CD4-positive, alpha-beta T cell (primary cell): ENCODE measurements around the gene SNED1. TPM values are rescaled to one million over a fixed set of nuclear protein-coding genes. Genes with fewer than 3 reads are reported as not detected.
"Not testable (repeated sequence)": the region's sequence is repeated elsewhere in the genome, so short reads cannot be mapped to it uniquely, and the experiment has no call there.

Experiments used
- ATAC-seq: fragments of 200-7000 bp; cut with Tn5 transposase; one replicate; pipeline ENCODE4 v1.10.0; 2022; ENCODE audit warnings: mild to moderate bottlenecking; ENCODE audit not compliant: poor library complexity
- CTCF ChIA-PET: fragments of 350-600 bp; sonication (Branson Sonifier 250); formaldehyde crosslinking; loops from one replicate; lab custom pipeline; 2021; ENCODE audit warnings: antibody characterized with exemption, inconsistent platforms; lab: Charles Lee
- POLR2A ChIA-PET: fragments of 350-600 bp; sonication (Branson Sonifier 250); formaldehyde crosslinking; loops from one replicate; lab custom pipeline; 2021; ENCODE audit warnings: antibody characterized with exemption, inconsistent platforms; lab: Charles Lee
- DNase-seq, 14 experiments: peaks; one replicate each; pipeline ENCODE4 v3.0.0-alpha.2; 2013 to 2020; ENCODE audit warnings: mixed read lengths in 2 of 14
- H3K27ac ChIP-seq, 2 donors: one replicate each; pipeline versions ENCODE4 v1.5.1 to v1.7.0; 2013; ENCODE audit warnings: low read length in 2 of 2, low read depth in 1 of 2, mild to moderate bottlenecking in 1 of 2
- H3K27me3 ChIP-seq, 2 experiments: 1 replicate in 1 of 2; 2 replicates in 1 of 2; pipeline versions ENCODE4 v1.6.1 to v1.7.0; 2013; ENCODE audit warnings: low read length in 2 of 2, control low read depth in 1 of 2, mild to moderate bottlenecking in 1 of 2, moderate library complexity in 1 of 2; ENCODE audit not compliant: insufficient read depth in 2 of 2, control insufficient read depth in 1 of 2
- H3K36me3 ChIP-seq: one replicate; pipeline ENCODE4 v1.6.1; 2013; ENCODE audit warnings: low read length, control low read depth; ENCODE audit not compliant: insufficient read depth
- H3K4me1 ChIP-seq: one replicate; pipeline ENCODE4 v1.6.1; 2013; ENCODE audit warnings: low read length, control low read depth; ENCODE audit not compliant: insufficient read depth
- H3K4me3 ChIP-seq: one replicate; pipeline ENCODE4 v1.5.1; 2013; ENCODE audit warnings: mild to moderate bottlenecking, low read length, moderate library complexity
- H3K9me3 ChIP-seq, 2 experiments: 1 replicate in 1 of 2; 2 replicates in 1 of 2; pipeline versions ENCODE4 v1.6.1 to v1.7.0; 2013; ENCODE audit warnings: low read length in 2 of 2, mild to moderate bottlenecking in 2 of 2, control low read depth in 1 of 2, moderate library complexity in 1 of 2; ENCODE audit not compliant: control insufficient read depth in 1 of 2, insufficient read depth in 1 of 2
- H3K27ac Mint-ChIP-seq: one replicate; pipeline ENCODE4 v1.8.0; 2020; ENCODE audit warnings: mixed read lengths
- H3K27me3 Mint-ChIP-seq: one replicate; pipeline ENCODE4 v1.8.0; 2021; ENCODE audit warnings: mixed read lengths
- H3K36me3 Mint-ChIP-seq: one replicate; pipeline ENCODE4 v1.8.0; 2021; ENCODE audit warnings: low read depth, mixed read lengths
- H3K4me1 Mint-ChIP-seq: one replicate; pipeline ENCODE4 v1.8.0; 2021; ENCODE audit warnings: low read depth, mixed read lengths
- H3K4me3 Mint-ChIP-seq: one replicate; pipeline ENCODE4 v1.8.0; 2020; ENCODE audit warnings: mild to moderate bottlenecking, mixed read lengths
- H3K9me3 Mint-ChIP-seq: one replicate; pipeline ENCODE4 v1.8.0; 2020; ENCODE audit warnings: mixed read lengths
- CTCF ChIP-seq: fragments of 200-600 bp; IDR thresholded peaks from one replicate; pipeline ENCODE4 v1.8.0; 2022; ENCODE audit warnings: antibody characterized with exemption, mild to moderate bottlenecking
- intact Hi-C, 2 experiments: fragments of 100-400 bp; cut with DNase I in 1 of 2; cut with micrococcal nuclease in 1 of 2; formaldehyde crosslinking; loops; one replicate each; pipeline versions ENCODE4 v1.15.1 to v1.9.0; 2023 to 2025; cut with DNase I, micrococcal nuclease
- total RNA-seq, 174 experiments: library from RNA in 2 of 174; stranded (reverse) in 2 of 174; gene quantifications; one replicate each; pipeline ENCODE4 v1.2.3 and lab custom pipeline; 2021 to 2026

Gene SNED1
- total RNA-seq, 2 experiments from 2014 or later = 42.0 to 42.7 TPM

- H3K4me1 Mint-ChIP-seq = peaks cover 92% of the 10 kb centered on the region
- Histone ChIP-seq H3K27ac (no peak overlapping the region), H3K9me3 (no peaks in the 10 kb centered on the region), H3K4me1 (peaks cover 82% of the 10 kb centered on the region), H3K27me3 (no peaks in the 10 kb centered on the region), H3K36me3 (peaks cover 64% of the 10 kb centered on the region), H3K4me3 (no peak overlapping the region)
- DNase-seq (no peak), ATAC-seq (no peak)
- H3K27ac Mint-ChIP-seq = peak overlapping the region; percentile 95
- no peak for TF ChIP-seq CTCF
- no peaks in the 10 kb centered on the region for H3K9me3 Mint-ChIP-seq
- H3K27me3 Mint-ChIP-seq = no peaks in the 10 kb centered on the region
- ChIA-PET POLR2A (interaction anchor here (0.9 to 1.1 kb wide), 3 partner anchors 9 to 50 kb away, joined by 3 read pairs; partner anchors contain the start of gene PASK), CTCF (no interaction called here)
- H3K4me3 Mint-ChIP-seq = peak overlapping the region; percentile 62
- intact Hi-C loops = loop anchor here in 1 of 2 experiments (5.0 kb wide), 1 partner anchor 118 kb away; no protein-coding TSS in a partner anchor
- H3K36me3 Mint-ChIP-seq = peaks cover 83% of the 10 kb centered on the region
Measured at GRCh38 chr2:241099246-241099645, 100.8 kb downstream of the SNED1 start.

GRCh38 chr2:241102239-241102803 lies 103.9 kb downstream of the SNED1 start, which contains the start of gene MTERF4:
Gene MTERF4, minus strand, starts transcription at chr2:241102287. Its CDS starts 14 bp downstream, at chr2:241102273.
- Histone ChIP-seq H3K27ac (peak within 1 kb of the TSS; percentile 84 to 90), H3K4me3 (peak within 1 kb of the TSS; percentile 65), H3K9me3 (no peaks in the 10 kb centered on the region), H3K27me3 (no peaks in the 10 kb centered on the region), H3K36me3 (peaks cover 40% of the 10 kb centered on the region), H3K4me1 (peaks cover 80% of the 10 kb centered on the region)
- intact Hi-C loops = loop anchor here (1.0 to 10.0 kb wide), 6 partner anchors 46 to 518 kb away; partner anchors contain the start of genes CAPN10 (in 1 of the 2), HDLBP (in 1 of the 2), PASK (in 1 of the 2) and PPP1R7 (in 1 of the 2)
- Mint-ChIP-seq H3K27ac (peak within 1 kb of the TSS; percentile 95), H3K36me3 (peaks cover 53% of the 10 kb centered on the region), H3K4me1 (peaks cover 73% of the 10 kb centered on the region), H3K9me3 (no peaks in the 10 kb centered on the region), H3K27me3 (no peaks in the 10 kb centered on the region), H3K4me3 (peak within 1 kb of the TSS; percentile 95)
- POLR2A ChIA-PET = interaction anchor here (0.6 to 4.2 kb wide), 22 partner anchors 9 to 600 kb away, joined by 3 to 73 read pairs (median 4); partner anchors contain the start of genes HDLBP, ING5, PASK and PPP1R7
- CTCF ChIA-PET = interaction anchor here (1.9 kb wide), 1 partner anchor 24 kb away, joined by 6 read pairs; no protein-coding TSS in a partner anchor
- peak; percentile 79 to 95 (median 88) for DNase-seq
- peak; percentile 93 for ATAC-seq
- no peak for TF ChIP-seq CTCF

DNA sequence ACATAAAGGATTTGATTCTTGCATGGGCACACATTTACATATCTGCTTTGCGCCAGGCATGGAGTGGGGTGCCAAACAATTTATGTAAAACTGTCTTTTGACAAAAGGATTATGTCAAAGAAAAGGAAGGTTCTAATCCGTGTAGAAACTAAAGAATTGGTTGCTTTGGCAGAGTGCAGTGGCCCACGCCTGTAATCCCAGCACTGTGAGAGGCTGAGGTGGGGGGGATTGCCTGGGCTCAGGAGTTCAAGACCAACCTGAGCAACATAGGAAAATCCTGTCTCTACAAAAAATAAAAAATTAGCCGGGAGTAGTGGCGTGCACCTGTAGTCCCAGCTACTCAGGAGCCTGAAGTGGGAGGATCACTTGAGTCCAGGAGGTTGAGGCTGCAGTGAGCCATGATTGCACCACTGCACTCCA lies 104.8 kb downstream of the SNED1 start:
- ATAC-seq (no peak), DNase-seq (no peak)
- CTCF ChIA-PET = interaction anchor here (1.9 kb wide), 1 partner anchor 25 kb away, joined by 6 read pairs; no protein-coding TSS in a partner anchor
- no peak for TF ChIP-seq CTCF
- peak overlapping the region; percentile 84 to 90 for H3K27ac ChIP-seq
- H3K4me1 Mint-ChIP-seq = peaks cover 73% of the 10 kb centered on the region
- H3K27ac Mint-ChIP-seq = peak overlapping the region; percentile 95
- intact Hi-C loops = loop anchor here (2.0 to 10.0 kb wide), 5 partner anchors 46 to 518 kb away; partner anchors contain the start of genes CAPN10 (in 1 of the 2), HDLBP (in 1 of the 2), PASK (in 1 of the 2) and SEPTIN2 (in 1 of the 2)
- H3K36me3 ChIP-seq = peaks cover 36% of the 10 kb centered on the region
- POLR2A ChIA-PET = interaction anchor here (1.7 to 4.2 kb wide), 5 partner anchors 9 to 212 kb away, joined by 6 to 73 read pairs (median 16); partner anchors contain the start of genes HDLBP, PASK, PPP1R7 and SEPTIN2
- peak overlapping the region; percentile 65 for H3K4me3 ChIP-seq
- H3K27me3 ChIP-seq = no peaks in the 10 kb centered on the region
- no peaks in the 10 kb centered on the region for H3K27me3 Mint-ChIP-seq
- peak overlapping the region; percentile 95 for H3K4me3 Mint-ChIP-seq
- H3K9me3 ChIP-seq = peaks cover 0 to 3% of the 10 kb centered on the region in 2 experiments
- peaks cover 45% of the 10 kb centered on the region for H3K36me3 Mint-ChIP-seq
- H3K9me3 Mint-ChIP-seq = no peaks in the 10 kb centered on the region
- peaks cover 83% of the 10 kb centered on the region for H3K4me1 ChIP-seq

- Mint-ChIP-seq H3K27ac (peak overlapping the region; percentile 17), H3K4me1 (peaks cover 74% of the 10 kb centered on the region), H3K4me3 (peak overlapping the region; percentile 38), H3K36me3 (peaks cover 42% of the 10 kb centered on the region)
- CTCF ChIA-PET, H3K9me3 Mint-ChIP-seq, ATAC-seq, H3K4me3 ChIP-seq, H3K27me3 Mint-ChIP-seq, H3K27ac ChIP-seq, H3K27me3 ChIP-seq, DNase-seq: not testable (repeated sequence)
- H3K9me3 ChIP-seq = peaks cover 0 to 13% of the 10 kb centered on the region in 2 experiments
- H3K4me1 ChIP-seq = peaks cover 83% of the 10 kb centered on the region
- peaks cover 22% of the 10 kb centered on the region for H3K36me3 ChIP-seq
- POLR2A ChIA-PET = interaction anchor here (0.6 to 4.2 kb wide), 5 partner anchors 9 to 1932 kb away, joined by 3 to 73 read pairs (median 5); partner anchors contain the start of genes PASK and PPP1R7
- intact Hi-C loops = loop anchor here (5.0 to 10.0 kb wide), 4 partner anchors 70 to 520 kb away; partner anchors contain the start of genes CAPN10 (in 1 of the 2), HDLBP (in 1 of the 2) and SEPTIN2 (in 1 of the 2)
Measured at GRCh38 chr2:241104611-241105010, 106.2 kb downstream of the SNED1 start.
